Measurements from ENCODE around the gene TRIO. TPM values are rescaled to one million over a fixed set of nuclear protein-coding genes. Genes with fewer than 3 reads are reported as not detected.

TRIO gene
- total RNA-seq, 1 experiment from 2014 or later, result 211 TPM

DNA sequence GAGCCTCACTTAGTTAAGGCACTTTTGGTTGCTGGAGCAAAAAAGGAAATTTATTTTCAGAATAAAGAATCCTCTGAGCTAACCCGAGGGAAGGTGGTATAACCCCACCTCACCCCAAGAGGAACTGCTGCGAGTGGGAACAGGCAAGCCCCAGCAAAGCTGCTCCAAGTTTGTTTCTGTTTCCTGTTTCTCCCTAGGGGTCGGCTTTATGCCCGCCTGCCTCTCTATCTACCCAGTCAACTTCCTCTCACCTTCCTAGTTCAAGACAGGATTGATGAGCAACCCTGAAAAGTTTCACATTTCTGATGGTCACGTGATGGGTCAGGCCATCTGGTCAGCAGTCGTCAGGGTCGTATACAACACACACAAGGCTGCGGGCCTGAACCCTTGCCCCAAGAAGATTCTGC is 31.1 kb downstream of the TRIO start:
- Histone ChIP-seq H3K4me2 (ENCODE audit: low read length) (no peak overlapping the region), H3K4me3 (ENCODE audit: low read length) (no peak overlapping the region), H3K9me2 (replicated peaks; ENCODE audit: low read length) (no peaks in the 10 kb centered on the region), H2AFZ (ENCODE audit: low read length) (no peak overlapping the region), H3K27me3 (ENCODE audit: low read length) (no peaks in the 10 kb centered on the region), H3K36me3 (ENCODE audit: low read depth, low read length) (no peaks in the 10 kb centered on the region), H3K79me2 (ENCODE audit: low read length) (peaks cover 100% of the 10 kb centered on the region), H3F3A (ENCODE audit: low read length, unreplicated experiment) (peaks cover 9% of the 10 kb centered on the region), H3K9ac (ENCODE audit: low read length) (no peak overlapping the region), H4K20me1 (ENCODE audit: low read length) (peaks cover 61% of the 10 kb centered on the region), H3K9me3 (ENCODE audit: low read length) (no peaks in the 10 kb centered on the region), H3K4me1 (ENCODE audit: insufficient read depth, low read length) (peaks cover 80% of the 10 kb centered on the region), H3K27ac (ENCODE audit: low read length) (no peak overlapping the region)
- CTCF ChIA-PET, result no interaction called here
- intact Hi-C loops (cut with micrococcal nuclease), result no loop called here
- TF ChIP-seq EZH2phosphoT487 (IDR thresholded peaks at IDR 0.05; ENCODE audit: borderline replicate concordance, low read length) (no peak), EZH2 (IDR thresholded peaks at IDR 0.05; ENCODE audit: low read length, unreplicated experiment) (no peak)
- TF ChIP-seq, protein P1, sequence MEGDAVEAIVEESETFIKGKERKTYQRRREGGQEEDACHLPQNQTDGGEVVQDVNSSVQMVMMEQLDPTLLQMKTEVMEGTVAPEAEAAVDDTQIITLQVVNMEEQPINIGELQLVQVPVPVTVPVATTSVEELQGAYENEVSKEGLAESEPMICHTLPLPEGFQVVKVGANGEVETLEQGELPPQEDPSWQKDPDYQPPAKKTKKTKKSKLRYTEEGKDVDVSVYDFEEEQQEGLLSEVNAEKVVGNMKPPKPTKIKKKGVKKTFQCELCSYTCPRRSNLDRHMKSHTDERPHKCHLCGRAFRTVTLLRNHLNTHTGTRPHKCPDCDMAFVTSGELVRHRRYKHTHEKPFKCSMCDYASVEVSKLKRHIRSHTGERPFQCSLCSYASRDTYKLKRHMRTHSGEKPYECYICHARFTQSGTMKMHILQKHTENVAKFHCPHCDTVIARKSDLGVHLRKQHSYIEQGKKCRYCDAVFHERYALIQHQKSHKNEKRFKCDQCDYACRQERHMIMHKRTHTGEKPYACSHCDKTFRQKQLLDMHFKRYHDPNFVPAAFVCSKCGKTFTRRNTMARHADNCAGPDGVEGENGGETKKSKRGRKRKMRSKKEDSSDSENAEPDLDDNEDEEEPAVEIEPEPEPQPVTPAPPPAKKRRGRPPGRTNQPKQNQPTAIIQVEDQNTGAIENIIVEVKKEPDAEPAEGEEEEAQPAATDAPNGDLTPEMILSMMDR (conservative IDR thresholded peaks at IDR 0.05; ENCODE audit: low read depth, low read length), result no peak
- BruUV-seq (replicated peaks), result no TSS peak
- POLR2A ChIA-PET (ENCODE audit: unreplicated experiment), result no interaction called here
- DNase-seq (no peak), ATAC-seq (no peak)

DNA sequence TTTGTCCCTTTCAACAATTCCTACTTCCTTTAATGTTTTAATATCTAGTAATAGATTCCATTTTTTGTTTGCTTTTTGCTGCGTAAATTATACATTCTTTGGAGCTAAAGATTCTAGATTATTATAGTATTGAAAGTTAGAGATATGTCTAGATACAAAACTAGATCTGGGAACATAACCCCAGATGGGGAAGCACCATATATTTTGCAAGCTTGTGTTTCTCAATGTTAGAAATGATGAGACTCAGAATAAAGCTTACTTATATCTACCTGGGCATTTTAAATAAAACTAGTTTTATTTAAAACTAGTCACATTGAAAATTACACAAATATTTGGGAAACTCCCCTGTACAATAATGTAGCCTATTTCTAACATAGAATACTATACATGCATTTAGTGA is 32.2 kb downstream of the TRIO start:
- BruUV-seq (replicated peaks), result no TSS peak
- H3K9ac ChIP-seq (ENCODE audit: low read length), result no peak overlapping the region
- DNase-seq, result no peak
- CTCF ChIA-PET, result interaction anchor here (1.0 kb wide), 1 partner anchor 18 kb away, joined by 4 read pairs; no protein-coding TSS in a partner anchor
- H3K9me3 ChIP-seq (ENCODE audit: low read length), result no peaks in the 10 kb centered on the region
- H3K27ac ChIP-seq (ENCODE audit: low read length), result no peak overlapping the region
- no peaks in the 10 kb centered on the region for H3K27me3 ChIP-seq (ENCODE audit: low read length)
- H3K79me2 ChIP-seq (ENCODE audit: low read length), result peaks cover 100% of the 10 kb centered on the region
- peaks cover 54% of the 10 kb centered on the region for H4K20me1 ChIP-seq (ENCODE audit: low read length)
- H3K4me3 ChIP-seq (ENCODE audit: low read length), result no peak overlapping the region
- POLR2A ChIA-PET (ENCODE audit: unreplicated experiment), result no interaction called here
- no peaks in the 10 kb centered on the region for H3K9me2 ChIP-seq (replicated peaks; ENCODE audit: low read length)
- no peak overlapping the region for H2AFZ ChIP-seq (ENCODE audit: low read length)
- intact Hi-C loops (cut with micrococcal nuclease), result no loop called here
- H3F3A ChIP-seq (ENCODE audit: low read length, unreplicated experiment), result peaks cover 9% of the 10 kb centered on the region
- H3K4me2 ChIP-seq (ENCODE audit: low read length), result no peak overlapping the region
- peaks cover 82% of the 10 kb centered on the region for H3K4me1 ChIP-seq (ENCODE audit: insufficient read depth, low read length)
- H3K36me3 ChIP-seq (ENCODE audit: low read depth, low read length), result no peaks in the 10 kb centered on the region
- no peak for TF ChIP-seq EZH2phosphoT487 (IDR thresholded peaks at IDR 0.05; ENCODE audit: borderline replicate concordance, low read length)
- no peak for TF ChIP-seq EZH2 (IDR thresholded peaks at IDR 0.05; ENCODE audit: low read length, unreplicated experiment)
- TF ChIP-seq, protein P1 (conservative IDR thresholded peaks at IDR 0.05; ENCODE audit: low read depth, low read length), result no peak
- ATAC-seq, result no peak

DNA sequence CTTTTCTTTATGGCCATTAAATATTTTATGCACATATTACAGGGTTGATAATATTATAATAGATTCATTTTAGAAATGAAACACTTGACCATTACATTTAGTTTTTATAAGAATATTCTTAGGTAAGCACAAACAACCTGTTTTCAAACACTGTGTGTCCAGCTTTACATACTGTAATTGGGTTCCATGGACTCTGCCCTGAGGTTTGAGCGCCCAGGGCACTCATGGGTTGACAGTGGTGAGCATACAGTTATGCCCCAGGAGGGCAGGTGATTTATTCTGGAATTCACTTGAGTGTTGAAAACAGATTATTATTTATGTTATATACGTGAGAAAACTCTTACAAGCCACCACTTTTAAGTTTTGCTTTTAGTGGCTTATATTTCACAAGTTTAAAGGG is 33.7 kb downstream of the TRIO start:
- intact Hi-C loops (cut with micrococcal nuclease), result no loop called here
- H3K4me2 ChIP-seq (ENCODE audit: low read length), result no peak overlapping the region
- H3K4me1 ChIP-seq (ENCODE audit: insufficient read depth, low read length), result peaks cover 71% of the 10 kb centered on the region
- POLR2A ChIA-PET (ENCODE audit: unreplicated experiment), result no interaction called here
- CTCF ChIA-PET, result no interaction called here
- BruUV-seq (replicated peaks), result no TSS peak
- no peaks in the 10 kb centered on the region for H3K9me3 ChIP-seq (ENCODE audit: low read length)
- peaks cover 44% of the 10 kb centered on the region for H4K20me1 ChIP-seq (ENCODE audit: low read length)
- H3K9me2 ChIP-seq (replicated peaks; ENCODE audit: low read length), result no peaks in the 10 kb centered on the region
- DNase-seq, result no peak
- no peak overlapping the region for H2AFZ ChIP-seq (ENCODE audit: low read length)
- H3K9ac ChIP-seq (ENCODE audit: low read length), result no peak overlapping the region
- TF ChIP-seq, protein P1 (conservative IDR thresholded peaks at IDR 0.05; ENCODE audit: low read depth, low read length), result no peak
- TF ChIP-seq EZH2phosphoT487 (IDR thresholded peaks at IDR 0.05; ENCODE audit: borderline replicate concordance, low read length), result no peak
- no peak for TF ChIP-seq EZH2 (IDR thresholded peaks at IDR 0.05; ENCODE audit: low read length, unreplicated experiment)
- peaks cover 9% of the 10 kb centered on the region for H3F3A ChIP-seq (ENCODE audit: low read length, unreplicated experiment)
- peaks cover 100% of the 10 kb centered on the region for H3K79me2 ChIP-seq (ENCODE audit: low read length)
- no peak overlapping the region for H3K27ac ChIP-seq (ENCODE audit: low read length)
- H3K27me3 ChIP-seq (ENCODE audit: low read length), result no peaks in the 10 kb centered on the region
- no peaks in the 10 kb centered on the region for H3K36me3 ChIP-seq (ENCODE audit: low read depth, low read length)
- no peak for ATAC-seq
- no peak overlapping the region for H3K4me3 ChIP-seq (ENCODE audit: low read length)
